Panc1 (cell line): ENCODE measurements around the gene MAP4K2.

Experiments used
- POLR2AphosphoS5 ChIP-seq: IDR thresholded peaks from 2 replicates; pipeline ENCODE4 v1.6.1; 2012; ENCODE audit warnings: mild to moderate bottlenecking, low read depth, low read length, moderate library complexity
- SIN3A ChIP-seq: IDR thresholded peaks from 2 replicates; pipeline ENCODE4 v1.6.1; 2012; ENCODE audit warnings: low read depth, mild to moderate bottlenecking, low read length, moderate library complexity, borderline replicate concordance; ENCODE audit not compliant: insufficient read depth
- TCF7L2 ChIP-seq: IDR thresholded peaks from 2 replicates; pipeline ENCODE4 v1.6.1; 2011; ENCODE audit warnings: mild to moderate bottlenecking, low read depth, low read length, inconsistent platforms
- TF ChIP-seq, protein P1 (sequence below): fragments of 450-650 bp; IDR thresholded peaks from 2 replicates; pipeline ENCODE4 v1.5.1; 2017; ENCODE audit warnings: mild to moderate bottlenecking
- TF ChIP-seq, protein P2 (sequence below), 2 experiments: IDR thresholded peaks; 2 replicates each; pipeline ENCODE4 v1.6.1; 2011 to 2012; ENCODE audit warnings: low read depth in 2 of 2, control low read depth in 1 of 2, low read length in 1 of 2, mild to moderate bottlenecking in 1 of 2, moderate library complexity in 1 of 2; ENCODE audit not compliant: insufficient read depth in 1 of 2

DNA sequence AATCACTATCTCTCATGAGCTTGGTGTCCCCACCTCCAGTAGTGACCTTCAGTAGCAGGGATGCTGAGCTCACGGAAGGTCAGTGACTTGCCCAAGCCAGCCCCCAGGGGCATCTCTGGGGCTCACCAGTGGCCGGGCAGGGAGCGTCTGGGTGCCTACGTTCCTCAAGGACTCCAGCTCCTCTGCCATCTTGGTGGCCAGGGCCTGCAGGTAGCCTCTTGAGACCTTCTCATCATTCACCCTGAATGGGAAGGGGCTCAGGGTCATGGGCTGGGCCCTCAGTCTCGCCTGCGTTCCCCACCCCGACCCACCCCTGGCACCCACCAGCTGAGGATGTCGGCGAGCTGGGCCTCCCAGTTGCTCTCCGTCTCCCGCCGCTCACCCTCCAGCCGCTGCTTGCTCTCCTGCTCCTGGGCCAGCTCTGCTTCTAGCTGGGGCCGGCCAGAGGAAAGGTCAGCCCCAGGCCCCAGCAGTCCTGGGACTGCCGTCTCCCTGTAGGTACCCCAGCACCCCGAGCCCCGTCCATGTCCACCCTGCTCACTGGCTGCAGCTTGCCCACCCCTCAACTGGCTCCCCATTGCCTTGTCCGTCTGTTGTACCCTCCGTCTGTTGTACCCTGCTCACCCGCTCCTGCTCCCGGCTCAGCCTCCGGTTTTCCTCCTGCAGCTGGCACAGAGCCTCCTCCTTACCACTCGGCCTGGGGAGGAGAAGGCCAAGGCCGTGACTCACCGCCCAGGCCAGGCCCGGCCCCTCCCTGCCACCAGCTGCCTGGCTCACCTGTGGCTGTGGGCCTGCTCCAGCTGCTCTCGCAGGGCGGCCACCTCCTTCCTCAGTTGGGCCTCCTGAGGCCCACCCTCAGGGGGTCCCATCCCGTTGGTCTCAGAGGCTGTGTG lies 32.0 kb upstream of the MAP4K2 start:
- TF ChIP-seq, protein P1, sequence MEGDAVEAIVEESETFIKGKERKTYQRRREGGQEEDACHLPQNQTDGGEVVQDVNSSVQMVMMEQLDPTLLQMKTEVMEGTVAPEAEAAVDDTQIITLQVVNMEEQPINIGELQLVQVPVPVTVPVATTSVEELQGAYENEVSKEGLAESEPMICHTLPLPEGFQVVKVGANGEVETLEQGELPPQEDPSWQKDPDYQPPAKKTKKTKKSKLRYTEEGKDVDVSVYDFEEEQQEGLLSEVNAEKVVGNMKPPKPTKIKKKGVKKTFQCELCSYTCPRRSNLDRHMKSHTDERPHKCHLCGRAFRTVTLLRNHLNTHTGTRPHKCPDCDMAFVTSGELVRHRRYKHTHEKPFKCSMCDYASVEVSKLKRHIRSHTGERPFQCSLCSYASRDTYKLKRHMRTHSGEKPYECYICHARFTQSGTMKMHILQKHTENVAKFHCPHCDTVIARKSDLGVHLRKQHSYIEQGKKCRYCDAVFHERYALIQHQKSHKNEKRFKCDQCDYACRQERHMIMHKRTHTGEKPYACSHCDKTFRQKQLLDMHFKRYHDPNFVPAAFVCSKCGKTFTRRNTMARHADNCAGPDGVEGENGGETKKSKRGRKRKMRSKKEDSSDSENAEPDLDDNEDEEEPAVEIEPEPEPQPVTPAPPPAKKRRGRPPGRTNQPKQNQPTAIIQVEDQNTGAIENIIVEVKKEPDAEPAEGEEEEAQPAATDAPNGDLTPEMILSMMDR = no peak
- TF ChIP-seq POLR2AphosphoS5 = no peak
- TF ChIP-seq, protein P2, sequence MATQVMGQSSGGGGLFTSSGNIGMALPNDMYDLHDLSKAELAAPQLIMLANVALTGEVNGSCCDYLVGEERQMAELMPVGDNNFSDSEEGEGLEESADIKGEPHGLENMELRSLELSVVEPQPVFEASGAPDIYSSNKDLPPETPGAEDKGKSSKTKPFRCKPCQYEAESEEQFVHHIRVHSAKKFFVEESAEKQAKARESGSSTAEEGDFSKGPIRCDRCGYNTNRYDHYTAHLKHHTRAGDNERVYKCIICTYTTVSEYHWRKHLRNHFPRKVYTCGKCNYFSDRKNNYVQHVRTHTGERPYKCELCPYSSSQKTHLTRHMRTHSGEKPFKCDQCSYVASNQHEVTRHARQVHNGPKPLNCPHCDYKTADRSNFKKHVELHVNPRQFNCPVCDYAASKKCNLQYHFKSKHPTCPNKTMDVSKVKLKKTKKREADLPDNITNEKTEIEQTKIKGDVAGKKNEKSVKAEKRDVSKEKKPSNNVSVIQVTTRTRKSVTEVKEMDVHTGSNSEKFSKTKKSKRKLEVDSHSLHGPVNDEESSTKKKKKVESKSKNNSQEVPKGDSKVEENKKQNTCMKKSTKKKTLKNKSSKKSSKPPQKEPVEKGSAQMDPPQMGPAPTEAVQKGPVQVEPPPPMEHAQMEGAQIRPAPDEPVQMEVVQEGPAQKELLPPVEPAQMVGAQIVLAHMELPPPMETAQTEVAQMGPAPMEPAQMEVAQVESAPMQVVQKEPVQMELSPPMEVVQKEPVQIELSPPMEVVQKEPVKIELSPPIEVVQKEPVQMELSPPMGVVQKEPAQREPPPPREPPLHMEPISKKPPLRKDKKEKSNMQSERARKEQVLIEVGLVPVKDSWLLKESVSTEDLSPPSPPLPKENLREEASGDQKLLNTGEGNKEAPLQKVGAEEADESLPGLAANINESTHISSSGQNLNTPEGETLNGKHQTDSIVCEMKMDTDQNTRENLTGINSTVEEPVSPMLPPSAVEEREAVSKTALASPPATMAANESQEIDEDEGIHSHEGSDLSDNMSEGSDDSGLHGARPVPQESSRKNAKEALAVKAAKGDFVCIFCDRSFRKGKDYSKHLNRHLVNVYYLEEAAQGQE (IDR thresholded peaks at IDR 0.05; ENCODE audit: insufficient read depth in 1 of 2, low read depth in 2 of 2, low read length in 1 of 2) = no peak
- no peak for TF ChIP-seq TCF7L2
- no peak for TF ChIP-seq SIN3A
